ENCODE measurements around the gene CDH15. TPM values are rescaled to one million over a fixed set of nuclear protein-coding genes. Genes with fewer than 3 reads are reported as not detected.

CDH15 gene
- total and polyA plus RNA-seq, 2 experiments from 2014 or later = 0.06 TPM; not detected in 1

DNA sequence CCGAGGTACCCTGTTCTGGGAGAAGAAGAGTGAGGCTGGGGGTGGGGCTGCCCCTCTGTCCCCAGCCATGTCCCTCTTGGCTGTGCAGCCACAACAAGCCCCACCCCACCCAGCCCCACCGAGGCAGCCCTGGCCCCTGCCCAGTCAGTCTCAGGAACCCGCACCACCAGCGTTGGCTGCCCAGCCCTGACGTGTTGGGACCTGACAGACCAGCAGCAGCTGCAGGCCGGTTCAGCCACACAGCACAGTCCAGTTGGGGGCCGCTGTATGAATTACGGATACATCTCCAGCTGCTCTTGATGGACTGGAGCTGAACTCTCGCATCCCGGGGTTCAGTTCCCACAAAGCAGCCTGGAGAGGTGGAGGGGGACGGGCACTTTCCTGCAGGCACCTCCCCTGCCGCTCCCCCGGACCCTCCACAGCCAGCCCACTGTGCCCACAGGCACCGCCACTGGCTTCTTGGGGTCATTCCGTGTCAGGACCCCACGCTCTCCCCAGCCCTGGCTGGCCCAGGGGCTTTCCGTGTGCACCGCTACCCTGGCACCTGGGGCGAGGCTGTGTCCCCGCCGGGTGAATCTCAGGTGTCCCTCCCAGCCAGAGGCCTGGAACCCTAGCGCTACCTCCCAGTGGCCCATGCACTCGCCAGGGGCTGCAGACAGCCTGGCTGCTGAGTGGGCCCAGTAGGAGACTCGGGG is 7.1 kb downstream of the CDH15 start:
- Histone ChIP-seq H3K79me2 (ENCODE audit: insufficient read depth) (no peaks in the 10 kb centered on the region), H3K27ac (no peak overlapping the region), H3K4me2 (ENCODE audit: unreplicated experiment) (no peak overlapping the region), H3K4me1 (ENCODE audit: insufficient read depth) (no peaks in the 10 kb centered on the region), H3K9me3 (ENCODE audit: low read depth) (no peaks in the 10 kb centered on the region), H4K20me1 (ENCODE audit: insufficient read depth) (no peaks in the 10 kb centered on the region), H3K36me3 (ENCODE audit: low read depth) (no peaks in the 10 kb centered on the region), H2AFZ (no peak overlapping the region), H3F3A (ENCODE audit: insufficient read depth) (no peaks in the 10 kb centered on the region), H3K9ac (no peak overlapping the region), H3K9me2 (ENCODE audit: insufficient read depth) (no peaks in the 10 kb centered on the region), H3K4me3 (no peak overlapping the region), H3K27me3 (replicated peaks; ENCODE audit: insufficient read depth) (peaks cover 7% of the 10 kb centered on the region; the same call in 1 of the 2 replicates)
- no peak for TF ChIP-seq EZH2 (IDR thresholded peaks at IDR 0.05; ENCODE audit: insufficient read depth, poor library complexity, severe bottlenecking)
- TF ChIP-seq EZH2phosphoT487 (IDR thresholded peaks at IDR 0.05; ENCODE audit: insufficient read depth, low read depth) = no peak
- WGBS, 2 experiments (ENCODE audit: low coverage in 1 of 2, low lambda C conversion rate in 2 of 2, missing lambda C conversion rate in 2 of 2) = 77 to 82% methylated on average over 20 to 24 of the region's 24 CpGs
- in situ Hi-C loops (cut with MboI) = no loop called here
- no peak for DNase-seq

DNA sequence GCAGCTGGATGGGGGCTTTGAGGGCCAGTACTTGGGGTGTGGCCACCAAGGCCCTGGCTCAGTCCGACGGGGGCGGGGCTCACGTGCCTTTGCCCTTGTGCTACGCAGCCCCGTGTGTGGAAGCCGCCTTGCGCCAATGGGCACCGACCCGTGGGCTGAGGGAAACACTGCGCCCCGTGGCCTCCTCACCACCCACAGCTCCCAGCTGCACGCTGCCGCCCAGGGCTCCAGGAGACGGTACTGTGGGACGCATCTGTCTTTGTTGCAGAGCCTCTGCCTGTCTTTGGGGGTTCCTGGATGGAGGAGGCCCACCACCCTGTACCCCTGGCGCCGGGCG is 7.6 kb downstream of the CDH15 start:
- WGBS, 2 experiments (ENCODE audit: low coverage in 1 of 2, low lambda C conversion rate in 2 of 2, missing lambda C conversion rate in 2 of 2) = 75 to 78% methylated on average over 18 to 19 of the region's 19 CpGs
- Histone ChIP-seq H3K4me1 (ENCODE audit: insufficient read depth) (no peaks in the 10 kb centered on the region), H3K9me2 (ENCODE audit: insufficient read depth) (no peaks in the 10 kb centered on the region), H3K9ac (no peak overlapping the region), H3K36me3 (ENCODE audit: low read depth) (no peaks in the 10 kb centered on the region), H3K27ac (no peak overlapping the region), H3K79me2 (ENCODE audit: insufficient read depth) (no peaks in the 10 kb centered on the region), H3K9me3 (ENCODE audit: low read depth) (no peaks in the 10 kb centered on the region), H4K20me1 (ENCODE audit: insufficient read depth) (no peaks in the 10 kb centered on the region), H3K4me3 (no peak overlapping the region), H3K27me3 (replicated peaks; ENCODE audit: insufficient read depth) (peaks cover 10% of the 10 kb centered on the region; the same call in 1 of the 2 replicates), H3K4me2 (ENCODE audit: unreplicated experiment) (no peak overlapping the region), H2AFZ (no peak overlapping the region), H3F3A (ENCODE audit: insufficient read depth) (no peaks in the 10 kb centered on the region)
- in situ Hi-C loops (cut with MboI) = no loop called here
- TF ChIP-seq EZH2 (IDR thresholded peaks at IDR 0.05; ENCODE audit: insufficient read depth, poor library complexity, severe bottlenecking) (no peak), EZH2phosphoT487 (IDR thresholded peaks at IDR 0.05; ENCODE audit: insufficient read depth, low read depth) (no peak)
- DNase-seq = no peak

DNA sequence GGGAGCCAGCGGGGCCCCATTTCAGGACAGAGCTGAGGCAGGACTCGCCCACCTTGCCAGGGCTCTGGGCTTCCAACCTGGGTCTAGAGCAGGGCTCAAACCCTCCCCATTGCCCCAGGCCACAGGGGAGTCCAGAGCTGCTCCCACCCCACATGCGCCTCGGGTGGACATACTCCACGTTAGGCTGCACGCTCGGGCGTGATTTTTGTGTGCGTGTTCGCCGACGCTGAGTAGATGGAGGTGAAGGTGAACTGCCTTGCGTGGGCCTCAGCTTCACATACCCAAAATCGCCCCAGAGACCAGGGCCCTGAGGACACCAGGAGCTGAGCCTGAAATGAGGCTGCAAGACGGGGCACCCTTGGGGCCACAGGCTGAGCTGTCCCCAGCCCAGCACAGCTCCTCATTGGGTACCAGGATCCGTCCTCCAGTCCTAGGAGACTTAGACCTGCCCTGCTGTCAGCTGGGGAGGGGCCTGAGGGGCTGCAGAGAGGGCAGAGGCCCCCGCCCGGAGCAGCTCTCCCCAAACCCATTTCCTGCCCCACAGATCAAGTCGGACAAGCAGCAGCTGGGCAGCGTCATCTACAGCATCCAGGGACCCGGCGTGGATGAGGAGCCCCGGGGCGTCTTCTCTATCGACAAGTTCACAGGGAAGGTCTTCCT is 8.2 kb downstream of the CDH15 start:
- in situ Hi-C loops (cut with MboI) = no loop called here
- Histone ChIP-seq H3F3A (ENCODE audit: insufficient read depth) (no peaks in the 10 kb centered on the region), H3K27me3 (replicated peaks; ENCODE audit: insufficient read depth) (peaks cover 10% of the 10 kb centered on the region; the same call in 1 of the 2 replicates), H3K79me2 (ENCODE audit: insufficient read depth) (no peaks in the 10 kb centered on the region), H3K27ac (no peak overlapping the region), H3K36me3 (ENCODE audit: low read depth) (no peaks in the 10 kb centered on the region), H2AFZ (no peak overlapping the region), H3K9ac (no peak overlapping the region), H3K4me2 (ENCODE audit: unreplicated experiment) (no peak overlapping the region), H3K4me1 (ENCODE audit: insufficient read depth) (no peaks in the 10 kb centered on the region), H3K4me3 (no peak overlapping the region), H4K20me1 (ENCODE audit: insufficient read depth) (no peaks in the 10 kb centered on the region), H3K9me2 (ENCODE audit: insufficient read depth) (no peaks in the 10 kb centered on the region), H3K9me3 (ENCODE audit: low read depth) (no peaks in the 10 kb centered on the region)
- TF ChIP-seq EZH2 (IDR thresholded peaks at IDR 0.05; ENCODE audit: insufficient read depth, poor library complexity, severe bottlenecking) = no peak
- no peak for TF ChIP-seq EZH2phosphoT487 (IDR thresholded peaks at IDR 0.05; ENCODE audit: insufficient read depth, low read depth)
- WGBS, 2 experiments (ENCODE audit: low coverage in 1 of 2, low lambda C conversion rate in 2 of 2, missing lambda C conversion rate in 2 of 2) = 70 to 72% methylated on average over 25 of the region's 25 CpGs
- DNase-seq = no peak

DNA sequence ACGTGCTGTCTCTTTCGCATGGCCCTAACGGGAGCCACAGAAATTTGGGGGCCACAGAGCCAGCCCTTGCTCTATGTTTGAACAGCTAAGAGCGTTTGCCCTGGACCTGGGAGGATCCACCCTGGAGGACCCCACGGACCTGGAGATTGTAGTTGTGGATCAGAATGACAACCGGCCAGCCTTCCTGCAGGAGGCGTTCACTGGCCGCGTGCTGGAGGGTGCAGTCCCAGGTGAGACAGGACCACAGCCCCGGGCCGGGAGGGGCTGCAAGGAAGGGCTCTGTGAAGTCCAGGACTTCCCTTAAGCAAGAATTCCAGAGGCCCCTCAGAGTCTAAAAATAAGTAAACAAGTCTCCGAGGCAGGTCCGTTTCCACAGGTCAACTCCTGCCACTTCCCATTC is 11.9 kb downstream of the CDH15 start:
- H3K27ac ChIP-seq = no peak overlapping the region
- in situ Hi-C loops (cut with MboI) = no loop called here
- H3K79me2 ChIP-seq (ENCODE audit: insufficient read depth) = no peaks in the 10 kb centered on the region
- no peak overlapping the region for H3K4me3 ChIP-seq
- WGBS, 2 experiments (ENCODE audit: low coverage in 1 of 2, low lambda C conversion rate in 2 of 2, missing lambda C conversion rate in 2 of 2) = 38 to 45% methylated on average over 10 to 13 of the region's 13 CpGs
- peaks cover 13% of the 10 kb centered on the region; the same call in 1 of the 2 replicates for H3F3A ChIP-seq (ENCODE audit: insufficient read depth)
- no peak overlapping the region for H3K9ac ChIP-seq
- no peak overlapping the region for H2AFZ ChIP-seq
- no peaks in the 10 kb centered on the region for H3K9me2 ChIP-seq (ENCODE audit: insufficient read depth)
- no peak overlapping the region for H3K4me2 ChIP-seq (ENCODE audit: unreplicated experiment)
- no peaks in the 10 kb centered on the region for H4K20me1 ChIP-seq (ENCODE audit: insufficient read depth)
- no peaks in the 10 kb centered on the region for H3K36me3 ChIP-seq (ENCODE audit: low read depth)
- H3K27me3 ChIP-seq (replicated peaks; ENCODE audit: insufficient read depth) = peaks cover 10% of the 10 kb centered on the region; the same call in 1 of the 2 replicates
- no peak for DNase-seq
- TF ChIP-seq EZH2 (IDR thresholded peaks at IDR 0.05; ENCODE audit: insufficient read depth, poor library complexity, severe bottlenecking) (no peak), EZH2phosphoT487 (IDR thresholded peaks at IDR 0.05; ENCODE audit: insufficient read depth, low read depth) (no peak)
- no peaks in the 10 kb centered on the region for H3K9me3 ChIP-seq (ENCODE audit: low read depth)
- no peaks in the 10 kb centered on the region for H3K4me1 ChIP-seq (ENCODE audit: insufficient read depth)
